ENCODE results near the gene TNNI3K.

GRCh38 chr1:74334147-74334546 is 99.0 kb downstream of the TNNI3K start:
- TF ChIP-seq EZH2phosphoT487 (IDR thresholded peaks at IDR 0.05; ENCODE audit: borderline replicate concordance) (no peak), CTCF (IDR thresholded peaks at IDR 0.05 in 2 of 3, conservative IDR thresholded peaks at IDR 0.05 in 1 of 3; ENCODE audit: borderline replicate concordance in 1 of 3, insufficient read depth in 1 of 3, low read depth in 2 of 3, low read length in 2 of 3) (no peak), POLR2A (IDR thresholded peaks at IDR 0.05; ENCODE audit: borderline replicate concordance, extremely low read depth, insufficient read depth, insufficient read length) (no peak), EZH2 (IDR thresholded peaks at IDR 0.05) (no peak), RAD21 (IDR thresholded peaks at IDR 0.05; ENCODE audit: low read depth) (no peak), ELF1 (IDR thresholded peaks at IDR 0.05; ENCODE audit: borderline replicate concordance, low read depth) (no peak), FOSL1 (IDR thresholded peaks at IDR 0.05; ENCODE audit: low read depth) (no peak), POLR2AphosphoS5 (IDR thresholded peaks at IDR 0.05; ENCODE audit: low read depth, low read length) (no peak), YY1 (IDR thresholded peaks at IDR 0.05; ENCODE audit: extremely low read depth, insufficient replicate concordance, low read depth, low read length) (no peak), ATF3 (IDR thresholded peaks at IDR 0.05) (no peak), CEBPB (IDR thresholded peaks at IDR 0.05; ENCODE audit: low read depth) (no peak)
